Natural killer cell (primary cell): Measurements from ENCODE around the gene DAB2IP. TPM values are rescaled to one million over a fixed set of nuclear protein-coding genes. Genes with fewer than 3 reads are reported as not detected.

Experiments
- ATAC-seq, 3 donors: fragments of 150-1000 bp in 2 of 3; fragments of 200-7000 bp in 1 of 3; cut with Tn5 transposase; 1 replicate in 1 of 3; 2 replicates in 2 of 3; pipeline ENCODE4 v1.10.0; 2021; ENCODE audit warnings: mild to moderate bottlenecking in 2 of 3, moderate library complexity in 2 of 3
- DNase-seq, 2 donors: peaks; one replicate each; pipeline versions ENCODE4 v3.0.0 to v3.0.0-alpha.2; 2013 to 2021; ENCODE audit warnings: mixed read lengths in 1 of 2
- H3K27ac ChIP-seq: one replicate; pipeline ENCODE4 v1.5.1; 2013; ENCODE audit warnings: mild to moderate bottlenecking, low read length
- H3K27me3 ChIP-seq: one replicate; pipeline ENCODE4 v1.6.1; 2013; ENCODE audit warnings: low read length; ENCODE audit not compliant: control insufficient read depth, insufficient read depth
- H3K36me3 ChIP-seq: one replicate; pipeline ENCODE4 v1.6.1; 2013; ENCODE audit warnings: low read length; ENCODE audit not compliant: control insufficient read depth, insufficient read depth
- H3K4me1 ChIP-seq: one replicate; pipeline ENCODE4 v1.6.1; 2013; ENCODE audit warnings: low read length; ENCODE audit not compliant: control insufficient read depth, insufficient read depth
- H3K4me3 ChIP-seq: one replicate; pipeline ENCODE4 v1.5.1; 2013; ENCODE audit warnings: low read length
- H3K9me3 ChIP-seq: one replicate; pipeline ENCODE4 v1.6.1; 2013; ENCODE audit warnings: low read length; ENCODE audit not compliant: control insufficient read depth, insufficient read depth
- H3K27ac Mint-ChIP-seq, 2 donors: one replicate each; pipeline ENCODE4 v1.8.0; 2022; ENCODE audit warnings: mild to moderate bottlenecking in 2 of 2, mixed read lengths in 2 of 2, moderate library complexity in 1 of 2
- H3K27me3 Mint-ChIP-seq, 2 donors: one replicate each; pipeline ENCODE4 v1.8.0; 2022; ENCODE audit warnings: low read depth in 2 of 2, mixed read lengths in 2 of 2
- H3K36me3 Mint-ChIP-seq: one replicate; pipeline ENCODE4 v1.8.0; 2022; ENCODE audit warnings: mixed read lengths
- H3K4me1 Mint-ChIP-seq, 2 donors: one replicate each; pipeline ENCODE4 v1.8.0; 2022; ENCODE audit warnings: mixed read lengths in 2 of 2
- H3K4me3 Mint-ChIP-seq: one replicate; pipeline ENCODE4 v1.8.0; 2022; ENCODE audit warnings: mild to moderate bottlenecking, moderate library complexity, mixed read lengths
- H3K9me3 Mint-ChIP-seq, 2 donors: one replicate each; pipeline ENCODE4 v1.8.0; 2022; ENCODE audit warnings: mixed read lengths in 2 of 2
- WGBS: methylation state at CpG from one replicate; pipeline ENCODE4 v1.1.7; 2013; ENCODE audit warnings: missing lambda C conversion rate; ENCODE audit not compliant: insufficient coverage; 5-methylcytosine and 5-hydroxymethylcytosine counted together
- intact Hi-C: fragments of 100-400 bp; cut with micrococcal nuclease; formaldehyde crosslinking; loops from one replicate; pipeline ENCODE4 v1.14.2; 2022
- total RNA-seq, 4 donors: library from RNA; stranded (reverse); fragments of 120-200 nt in 1 of 4; gene quantifications; one replicate each; pipeline versions ENCODE4 v1.2.3 to v1.2.4, GENCODE V29; 2013 to 2022
- TF ChIP-seq, protein P1 (sequence below): fragments of 200-600 bp; IDR thresholded peaks from one replicate; pipeline ENCODE4 v1.8.0; 2022; ENCODE audit warnings: antibody characterized with exemption

Gene DAB2IP
- total RNA-seq, 3 donors from 2014 or later (not counting 1 experiment from before 2014, with no cell fraction given) = 0.19 to 2.5 TPM; not detected in 1

- WGBS = 74% methylated on average over 19 of the region's 22 CpGs
- Histone ChIP-seq H3K27ac (no peak overlapping the region), H3K27me3 (peaks cover 9% of the 10 kb centered on the region), H3K9me3 (no peaks in the 10 kb centered on the region), H3K36me3 (no peaks in the 10 kb centered on the region), H3K4me1 (peaks cover 6% of the 10 kb centered on the region), H3K4me3 (no peak overlapping the region)
- TF ChIP-seq, protein P1, sequence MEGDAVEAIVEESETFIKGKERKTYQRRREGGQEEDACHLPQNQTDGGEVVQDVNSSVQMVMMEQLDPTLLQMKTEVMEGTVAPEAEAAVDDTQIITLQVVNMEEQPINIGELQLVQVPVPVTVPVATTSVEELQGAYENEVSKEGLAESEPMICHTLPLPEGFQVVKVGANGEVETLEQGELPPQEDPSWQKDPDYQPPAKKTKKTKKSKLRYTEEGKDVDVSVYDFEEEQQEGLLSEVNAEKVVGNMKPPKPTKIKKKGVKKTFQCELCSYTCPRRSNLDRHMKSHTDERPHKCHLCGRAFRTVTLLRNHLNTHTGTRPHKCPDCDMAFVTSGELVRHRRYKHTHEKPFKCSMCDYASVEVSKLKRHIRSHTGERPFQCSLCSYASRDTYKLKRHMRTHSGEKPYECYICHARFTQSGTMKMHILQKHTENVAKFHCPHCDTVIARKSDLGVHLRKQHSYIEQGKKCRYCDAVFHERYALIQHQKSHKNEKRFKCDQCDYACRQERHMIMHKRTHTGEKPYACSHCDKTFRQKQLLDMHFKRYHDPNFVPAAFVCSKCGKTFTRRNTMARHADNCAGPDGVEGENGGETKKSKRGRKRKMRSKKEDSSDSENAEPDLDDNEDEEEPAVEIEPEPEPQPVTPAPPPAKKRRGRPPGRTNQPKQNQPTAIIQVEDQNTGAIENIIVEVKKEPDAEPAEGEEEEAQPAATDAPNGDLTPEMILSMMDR = no peak
- H3K27me3 Mint-ChIP-seq = peaks cover 31 to 38% of the 10 kb centered on the region in 2 donors
- no peak overlapping the region for H3K4me3 Mint-ChIP-seq
- ATAC-seq (no peak), DNase-seq (no peak)
- intact Hi-C loops = no loop called here
- no peak overlapping the region for H3K27ac Mint-ChIP-seq
- peaks cover 0 to 7% of the 10 kb centered on the region in 2 donors for H3K4me1 Mint-ChIP-seq
- H3K9me3 Mint-ChIP-seq = no peaks in the 10 kb centered on the region
- H3K36me3 Mint-ChIP-seq = no peaks in the 10 kb centered on the region
Measured at GRCh38 chr9:121645853-121646807, 5.3 kb upstream of the DAB2IP start.

- H3K9me3 Mint-ChIP-seq = no peaks in the 10 kb centered on the region
- ATAC-seq = no peak
- no peaks in the 10 kb centered on the region for H3K36me3 Mint-ChIP-seq
- no peak overlapping the region for H3K4me3 Mint-ChIP-seq
- peaks cover 15% of the 10 kb centered on the region for H3K27me3 ChIP-seq
- H3K4me3 ChIP-seq = no peak overlapping the region
- peaks cover 2 to 9% of the 10 kb centered on the region in 2 donors for H3K4me1 Mint-ChIP-seq
- no peaks in the 10 kb centered on the region for H3K36me3 ChIP-seq
- TF ChIP-seq, protein P1 = no peak
- H3K4me1 ChIP-seq = peaks cover 12% of the 10 kb centered on the region
- H3K27ac ChIP-seq = no peak overlapping the region
- no peak for DNase-seq
- intact Hi-C loops = no loop called here
- H3K27me3 Mint-ChIP-seq = peaks cover 33 to 40% of the 10 kb centered on the region in 2 donors
- no peak overlapping the region for H3K27ac Mint-ChIP-seq
- no CpG with 5 or more reads among the region's 1 CpG for WGBS
- H3K9me3 ChIP-seq = no peaks in the 10 kb centered on the region
Measured at GRCh38 chr9:121646992-121647391, 4.4 kb upstream of the DAB2IP start.

- Histone ChIP-seq H3K9me3 (no peaks in the 10 kb centered on the region), H3K27ac (no peak overlapping the region), H3K4me1 (peaks cover 19% of the 10 kb centered on the region), H3K4me3 (no peak overlapping the region), H3K27me3 (peaks cover 27% of the 10 kb centered on the region), H3K36me3 (no peaks in the 10 kb centered on the region)
- Mint-ChIP-seq H3K27me3 (peaks cover 37 to 48% of the 10 kb centered on the region in 2 donors), H3K27ac (no peak overlapping the region), H3K36me3 (no peaks in the 10 kb centered on the region), H3K9me3 (no peaks in the 10 kb centered on the region), H3K4me1 (peaks cover 5 to 17% of the 10 kb centered on the region in 2 donors), H3K4me3 (no peak overlapping the region)
- DNase-seq = no peak
- intact Hi-C loops = no loop called here
- TF ChIP-seq, protein P1 = no peak
- WGBS = 87% methylated on average over 5 of the region's 5 CpGs
- no peak for ATAC-seq
Measured at GRCh38 chr9:121648172-121648571, 3.3 kb upstream of the DAB2IP start.
